KMS-11 (cell line): ENCODE measurements around the gene PPARGC1A.

Experiments
- H2AFZ ChIP-seq: fragments of 200-600 bp; sonication (generic); 2 replicates; pipeline ENCODE4 v1.6.1; 2016; ENCODE audit warnings: antibody characterized with exemption, mixed run types, low read depth
- H3K27ac ChIP-seq: fragments of 200-600 bp; sonication (generic); 2 replicates; pipeline ENCODE4 v1.6.1; 2016; ENCODE audit warnings: mild to moderate bottlenecking, mixed run types
- H3K27me3 ChIP-seq: fragments of 200-600 bp; sonication (generic); 2 replicates; pipeline ENCODE4 v1.6.1; 2017; ENCODE audit warnings: mild to moderate bottlenecking, low read depth, mixed run types, moderate library complexity; ENCODE audit not compliant: insufficient read depth
- H3K36me3 ChIP-seq: fragments of 200-600 bp; sonication (generic); 2 replicates; pipeline ENCODE4 v1.6.1; 2017; ENCODE audit warnings: mild to moderate bottlenecking, mixed run types; ENCODE audit not compliant: insufficient read depth
- H3K4me1 ChIP-seq: fragments of 200-600 bp; sonication (generic); 2 replicates; pipeline ENCODE4 v1.6.1; 2016; ENCODE audit warnings: mild to moderate bottlenecking, low read depth, mixed run types; ENCODE audit not compliant: poor library complexity, severe bottlenecking
- H3K4me2 ChIP-seq: fragments of 200-600 bp; sonication (generic); 2 replicates; pipeline ENCODE4 v1.7.0; 2016; ENCODE audit warnings: mild to moderate bottlenecking, mixed run types
- H3K4me3 ChIP-seq: fragments of 200-600 bp; sonication (generic); IDR thresholded peaks from 2 replicates; pipeline ENCODE4 v1.6.1; 2017; ENCODE audit warnings: low read depth, low read length, mixed read lengths; ENCODE audit not compliant: insufficient read depth
- H3K79me2 ChIP-seq: fragments of 200-600 bp; sonication (generic); 2 replicates; pipeline ENCODE4 v1.6.1; 2016; ENCODE audit warnings: low read depth, mixed run types; ENCODE audit not compliant: insufficient read depth
- H3K9ac ChIP-seq: fragments of 200-600 bp; sonication (generic); 2 replicates; pipeline ENCODE4 v1.6.1; 2016; ENCODE audit warnings: mild to moderate bottlenecking, mixed run types
- H4K20me1 ChIP-seq: fragments of 200-600 bp; sonication (generic); 2 replicates; pipeline ENCODE4 v1.6.1; 2016; ENCODE audit warnings: mild to moderate bottlenecking, mixed run types; ENCODE audit not compliant: insufficient read depth
- CTCF ChIP-seq: fragments of 200-600 bp; sonication (generic); conservative IDR thresholded peaks from 2 replicates; pipeline ENCODE4 v1.6.1; 2017; ENCODE audit warnings: low read depth, mild to moderate bottlenecking, antibody characterized with exemption, low read length, moderate library complexity, mixed read lengths

PPARGC1A gene

GRCh38 chr4:23839279-23839678 is 50.6 kb downstream of the PPARGC1A start:
- TF ChIP-seq CTCF = no peak
- Histone ChIP-seq H3K27ac (no peak overlapping the region), H3K4me3 (no peak overlapping the region), H3K4me2 (no peak overlapping the region), H3K79me2 (no peaks in the 10 kb centered on the region), H3K4me1 (no peaks in the 10 kb centered on the region), H2AFZ (no peak overlapping the region), H4K20me1 (no peaks in the 10 kb centered on the region), H3K27me3 (no peaks in the 10 kb centered on the region), H3K9ac (no peak overlapping the region), H3K36me3 (no peaks in the 10 kb centered on the region)

- no peak overlapping the region for H3K4me3 ChIP-seq
- H3K9ac ChIP-seq = no peak overlapping the region
- H3K79me2 ChIP-seq = no peaks in the 10 kb centered on the region
- no peak for TF ChIP-seq CTCF
- H3K27me3 ChIP-seq = no peaks in the 10 kb centered on the region
- H3K4me1 ChIP-seq = no peaks in the 10 kb centered on the region
- no peak overlapping the region for H3K27ac ChIP-seq
- H3K4me2 ChIP-seq = no peak overlapping the region
- H2AFZ ChIP-seq = no peak overlapping the region
- no peaks in the 10 kb centered on the region for H4K20me1 ChIP-seq
- H3K36me3 ChIP-seq = no peaks in the 10 kb centered on the region
Measured at GRCh38 chr4:23838607-23839006, 51.2 kb downstream of the PPARGC1A start.

DNA sequence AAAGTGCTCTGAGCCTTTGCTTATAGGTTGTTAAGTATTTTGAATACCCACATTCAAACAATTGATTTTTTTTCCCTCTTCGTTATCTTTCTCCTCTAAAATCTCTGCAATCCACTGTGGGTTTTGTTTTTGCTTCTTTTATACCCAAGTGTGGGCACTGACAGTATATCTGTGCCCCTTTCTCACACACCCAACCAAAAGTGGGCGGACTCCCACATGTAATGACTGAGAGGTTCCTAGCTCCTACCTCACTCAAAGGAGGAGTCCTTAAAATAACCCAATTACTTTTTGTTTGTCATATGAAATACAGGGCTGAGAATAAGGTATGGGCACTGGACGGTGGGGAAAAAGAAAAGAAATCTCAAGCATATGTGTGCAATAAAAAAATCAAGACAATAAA is 51.7 kb downstream of the PPARGC1A start:
- H3K79me2 ChIP-seq = no peaks in the 10 kb centered on the region
- H4K20me1 ChIP-seq = no peaks in the 10 kb centered on the region
- no peak overlapping the region for H2AFZ ChIP-seq
- H3K4me2 ChIP-seq = no peak overlapping the region
- no peaks in the 10 kb centered on the region for H3K27me3 ChIP-seq
- no peak overlapping the region for H3K4me3 ChIP-seq
- no peaks in the 10 kb centered on the region for H3K36me3 ChIP-seq
- H3K9ac ChIP-seq = no peak overlapping the region
- H3K4me1 ChIP-seq = no peaks in the 10 kb centered on the region
- H3K27ac ChIP-seq = no peak overlapping the region
- TF ChIP-seq CTCF = no peak

DNA sequence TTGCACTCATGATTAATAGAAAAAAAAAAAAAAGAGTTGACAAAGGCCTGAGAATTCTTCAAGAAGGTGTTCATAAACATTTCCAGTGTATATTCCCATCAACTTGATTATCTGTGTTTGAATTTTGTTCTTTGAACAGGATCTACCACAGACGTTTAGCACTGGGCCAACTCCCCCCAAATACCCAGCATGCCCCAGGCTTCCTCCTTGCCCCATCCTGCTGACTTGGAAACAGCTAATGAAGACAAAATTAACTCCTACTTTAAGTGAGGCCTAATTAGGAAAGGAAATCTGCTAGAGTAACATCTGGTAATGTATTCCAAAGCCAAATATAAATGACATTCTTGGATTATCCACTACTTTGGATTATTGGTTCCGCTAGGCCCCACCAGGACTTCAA is 52.5 kb downstream of the PPARGC1A start:
- Histone ChIP-seq H3K9ac (no peak overlapping the region), H3K27me3 (no peaks in the 10 kb centered on the region), H3K4me3 (no peak overlapping the region), H3K4me1 (no peaks in the 10 kb centered on the region), H4K20me1 (no peaks in the 10 kb centered on the region), H3K4me2 (no peak overlapping the region), H2AFZ (no peak overlapping the region), H3K36me3 (no peaks in the 10 kb centered on the region), H3K27ac (no peak overlapping the region), H3K79me2 (no peaks in the 10 kb centered on the region)
- no peak for TF ChIP-seq CTCF
